SU-DHL-6 (cell line): ENCODE results near the gene CBX6.

Experiments
- CTCF ChIP-seq: fragments of 200-600 bp; sonication (generic); IDR thresholded peaks from one replicate; pipeline ENCODE4 v1.5.1; 2017; ENCODE audit warnings: antibody characterized with exemption, mild to moderate bottlenecking, low read length, moderate library complexity; ENCODE audit not compliant: insufficient read depth, poor library complexity, severe bottlenecking
- EZH2phosphoT487 ChIP-seq: fragments of 200-600 bp; sonication (generic), shearing (Covaris generic); conservative IDR thresholded peaks from 2 replicates; pipeline ENCODE4 v1.6.1; 2018; ENCODE audit warnings: mild to moderate bottlenecking, antibody characterized with exemption, low read length, moderate library complexity, mixed read lengths

GRCh38 chr22:38866399-38867123 lies 5.5 kb downstream of the CBX6 start:
- TF ChIP-seq CTCF = no peak
- no peak for TF ChIP-seq EZH2phosphoT487
